Ovary (tissue), 9 donors: ENCODE data around the gene TAS1R1. TPM values are rescaled to one million over a fixed set of nuclear protein-coding genes. Genes with fewer than 3 reads are reported as not detected.
"Not testable (repeated sequence)": the region's sequence is repeated elsewhere in the genome, so short reads cannot be mapped to it uniquely, and the experiment has no call there.

Source experiments
- DNase-seq, 5 donors: peaks; one replicate each; pipeline ENCODE4 v3.0.0-alpha.2; 2019 to 2020
- H3K27ac ChIP-seq, 2 donors: fragments of 200-600 bp; one replicate each; pipeline versions ENCODE4 v1.5.1 to v1.8.0; 2019 to 2022
- H3K27me3 ChIP-seq: fragments of 200-600 bp; one replicate; pipeline ENCODE4 v1.8.0; 2022
- H3K36me3 ChIP-seq: fragments of 200-600 bp; sonication (generic); one replicate; pipeline ENCODE4 v1.5.1; 2019
- H3K4me1 ChIP-seq: one replicate; pipeline ENCODE4 v1.8.1; 2013; ENCODE audit warnings: mild to moderate bottlenecking, moderate library complexity; ENCODE audit not compliant: insufficient read depth
- H3K4me3 ChIP-seq: fragments of 200-600 bp; sonication (generic); one replicate; pipeline ENCODE4 v1.5.1; 2017
- H3K9me3 ChIP-seq, 2 donors: fragments of 200-600 bp in 1 of 2; sonication (generic) in 1 of 2; one replicate each; pipeline versions ENCODE4 v1.5.1 to v1.8.1; 2013 to 2019; ENCODE audit warnings: mild to moderate bottlenecking in 1 of 2, moderate library complexity in 1 of 2
- EP300 ChIP-seq: sonication (generic); formaldehyde crosslinking; IDR thresholded peaks from one replicate; pipeline ENCODE4 v1.6.1; 2017; ENCODE audit warnings: antibody characterized with exemption
- POLR2A ChIP-seq: fragments of 450-650 bp; IDR thresholded peaks from one replicate; pipeline ENCODE4 v1.6.1; 2017; ENCODE audit warnings: antibody characterized with exemption, mild to moderate bottlenecking, moderate library complexity
- WGBS, 3 donors: extraction: QIAGEN DNeasy Blood & Tissue Kit in 1 of 3; methylation state at CpG; one replicate each; pipeline versions ENCODE4 v1.1.5 to v1.1.7; 2013 to 2017; 5-methylcytosine and 5-hydroxymethylcytosine counted together
- intact Hi-C, 4 donors: fragments of 100-400 bp; cut with DNase I; formaldehyde crosslinking; loops; one replicate each; pipeline versions ENCODE4 v1.11.0 to v1.15.1; 2022 to 2023
- polyA plus RNA-seq, 2 donors: library from polyadenylated mRNA; stranded (reverse); fragments of 200-250 nt in 1 of 2; fragments of 350-450 nt in 1 of 2; fragmentation: Illumina TruSeq in 1 of 2; extraction: RNeasy Lipid Tissue Mini Kit (QIAGEN cat#74804) in 1 of 2; gene quantifications; one replicate each; pipeline ENCODE4 v1.2.3, GENCODE V29; 2013 to 2014
- total RNA-seq, 7 donors: library from RNA; depleted of rRNA in 2 of 7; stranded (reverse); fragments of >200 nt in 2 of 7; fragmentation: NEBNext Ultra II Directional in 3 of 7; extraction: Animal tissue kit (Norgen Biotek cat#: 25700) in 3 of 7; gene quantifications; one replicate each; pipeline versions ENCODE4 v1.1.0 to v1.2.4, GENCODE V29; 2016 to 2023
- TF ChIP-seq, protein P1 (sequence below), 3 donors: fragments of 450-650 bp in 2 of 3; fragments of 200-600 bp in 1 of 3; IDR thresholded peaks; one replicate each; pipeline versions ENCODE4 v1.5.1 to v1.8.0; 2016 to 2022; ENCODE audit warnings: antibody characterized with exemption in 3 of 3, mild to moderate bottlenecking in 1 of 3
- donor health status: DM: no; HTN: no; CAD: no; lungs with moderate emphysema.
- donor health status: DM: no; HTN: no; CAD: no.
- donor health status: Bipolar disorder and iron deficiency.
- donor health status: DM: yes; HTN: yes; CAD: no.
- donor health status: DM: no; HTN: no; CAD: no.
- donor health status: DM: yes; HTN: yes; CAD: no.

The TAS1R1 gene
- total and polyA plus RNA-seq, 9 donors: 0.20 to 0.74 (median 0.33) TPM; not detected in 3

DNA sequence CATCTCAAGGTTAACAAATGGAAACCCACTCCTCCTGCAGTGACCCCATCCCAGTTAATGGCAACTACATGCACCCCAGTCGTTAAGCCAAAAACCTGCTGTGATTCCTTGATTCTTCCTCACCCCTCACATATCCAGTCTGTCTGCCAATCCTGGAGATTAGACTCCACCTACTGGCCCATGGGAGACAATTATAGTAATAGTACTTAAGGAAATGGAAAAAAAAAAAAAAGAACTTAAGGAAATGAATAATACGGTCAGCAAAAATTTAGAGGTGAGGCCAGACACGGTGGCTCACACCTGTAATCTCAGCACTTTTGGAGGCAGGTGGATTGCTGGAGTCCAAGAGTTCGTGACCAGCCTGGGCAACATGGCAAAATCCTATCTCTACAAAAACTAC is 7.8 kb upstream of the TAS1R1 start:
- Histone ChIP-seq H3K36me3 (no peaks in the 10 kb centered on the region), H3K9me3 (no peaks in the 10 kb centered on the region), H3K27me3 (no peaks in the 10 kb centered on the region), H3K4me3 (no peak overlapping the region), H3K4me1 (no peaks in the 10 kb centered on the region), H3K27ac (no peak overlapping the region)
- WGBS, 3 donors: 59 to 62% (median 59%) methylated on average over 4 of the region's 4 CpGs
- no peak for DNase-seq
- intact Hi-C loops: no loop called here
- TF ChIP-seq POLR2A (no peak), EP300 (no peak)
- TF ChIP-seq, protein P1, sequence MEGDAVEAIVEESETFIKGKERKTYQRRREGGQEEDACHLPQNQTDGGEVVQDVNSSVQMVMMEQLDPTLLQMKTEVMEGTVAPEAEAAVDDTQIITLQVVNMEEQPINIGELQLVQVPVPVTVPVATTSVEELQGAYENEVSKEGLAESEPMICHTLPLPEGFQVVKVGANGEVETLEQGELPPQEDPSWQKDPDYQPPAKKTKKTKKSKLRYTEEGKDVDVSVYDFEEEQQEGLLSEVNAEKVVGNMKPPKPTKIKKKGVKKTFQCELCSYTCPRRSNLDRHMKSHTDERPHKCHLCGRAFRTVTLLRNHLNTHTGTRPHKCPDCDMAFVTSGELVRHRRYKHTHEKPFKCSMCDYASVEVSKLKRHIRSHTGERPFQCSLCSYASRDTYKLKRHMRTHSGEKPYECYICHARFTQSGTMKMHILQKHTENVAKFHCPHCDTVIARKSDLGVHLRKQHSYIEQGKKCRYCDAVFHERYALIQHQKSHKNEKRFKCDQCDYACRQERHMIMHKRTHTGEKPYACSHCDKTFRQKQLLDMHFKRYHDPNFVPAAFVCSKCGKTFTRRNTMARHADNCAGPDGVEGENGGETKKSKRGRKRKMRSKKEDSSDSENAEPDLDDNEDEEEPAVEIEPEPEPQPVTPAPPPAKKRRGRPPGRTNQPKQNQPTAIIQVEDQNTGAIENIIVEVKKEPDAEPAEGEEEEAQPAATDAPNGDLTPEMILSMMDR (IDR thresholded peaks at IDR 0.05): no peak

DNA sequence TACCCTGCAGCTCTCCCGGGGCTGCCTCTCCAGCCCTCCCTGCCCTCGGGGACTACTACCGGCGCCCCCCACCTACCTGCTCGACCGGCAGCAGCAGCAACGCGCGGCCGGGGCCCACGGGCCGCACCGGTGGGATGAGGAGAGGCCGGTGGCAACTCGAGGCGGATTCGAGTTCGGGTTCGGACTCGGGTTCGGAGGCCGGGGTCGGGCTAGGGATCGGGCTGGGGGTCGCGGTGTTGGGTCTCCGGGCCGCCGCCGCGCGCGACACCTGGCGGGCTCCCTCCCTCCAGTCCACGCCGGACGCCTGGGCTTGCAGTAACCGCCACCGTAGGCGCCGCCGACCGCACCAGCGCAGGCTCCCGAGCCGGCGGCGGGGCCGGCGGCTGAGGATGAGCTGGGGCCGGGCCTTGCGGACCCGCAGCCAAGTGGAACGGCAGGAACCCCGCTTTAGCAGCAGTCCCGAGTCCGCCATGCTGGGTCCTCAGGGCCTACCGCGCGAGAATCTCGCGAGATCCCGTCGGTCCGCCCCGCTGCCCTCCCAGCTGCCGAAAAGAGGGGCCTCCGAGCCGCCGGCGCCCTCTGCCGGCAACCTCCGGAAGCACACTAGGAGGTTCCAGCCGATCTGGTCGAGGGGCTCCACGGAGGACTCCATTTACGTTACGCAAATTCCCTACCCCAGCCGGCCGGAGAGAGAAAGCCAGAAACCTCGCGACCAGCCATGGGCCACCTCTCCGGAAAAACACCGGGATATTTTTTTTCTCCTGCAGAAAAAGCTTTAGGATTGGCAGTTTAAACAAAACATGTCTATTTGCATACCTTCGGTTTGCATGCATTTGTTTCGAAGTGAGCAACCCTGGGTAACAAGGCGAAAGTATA is 838 bp upstream of the TAS1R1 start, which contains the start of gene NOL9:
NOL9 (minus strand) TSS at position 483 of the 876 bp plus-strand sequence; CDS start at position 472, 11 bp downstream.
- Histone ChIP-seq H3K36me3 (no peaks in the 10 kb centered on the region), H3K27me3 (no peaks in the 10 kb centered on the region), H3K4me3 (peak within 1 kb of the TSS; percentile 99), H3K9me3 (no peaks in the 10 kb centered on the region), H3K27ac (peak within 1 kb of the TSS in 1 of 2 donors; percentile 15), H3K4me1 (peaks cover 10% of the 10 kb centered on the region)
- intact Hi-C loops: loop anchor here in 2 of 4 donors (1.0 to 10.0 kb wide), 3 partner anchors 25 to 81 kb away; partner anchors contain the start of genes PLEKHG5 (in 1 of the 2) and ZBTB48 (in 1 of the 2)
- DNase-seq: peak; percentile 92 to 97 (median 96)
- TF ChIP-seq, protein P1 (IDR thresholded peaks at IDR 0.05): peak; percentile 94 to 97 (median 95)
- TF ChIP-seq POLR2A (peak; percentile 36), EP300 (no peak)
- 1 to 3% (median 1%) methylated on average over 58 to 87 of the region's 87 CpGs for WGBS, 3 donors

DNA sequence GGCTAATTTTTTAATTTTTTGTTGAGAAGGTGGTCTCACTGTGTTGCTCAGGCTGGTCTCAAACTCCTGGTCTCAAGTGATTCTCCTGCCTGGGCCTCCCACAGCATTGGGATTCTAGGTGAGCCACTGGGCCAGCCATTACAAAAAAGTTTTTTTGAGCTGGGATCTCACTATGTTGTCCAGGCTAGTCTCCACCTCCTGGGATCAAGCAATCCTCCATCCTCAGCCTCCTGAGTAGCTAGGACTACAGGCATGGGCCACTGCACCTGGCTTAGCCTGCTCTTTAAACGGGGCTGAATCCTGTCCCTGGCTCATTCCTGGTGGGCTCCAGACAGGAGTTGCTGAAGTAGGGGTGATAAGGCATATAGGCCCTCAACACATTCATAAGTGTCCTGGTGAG is 2.5 kb downstream of the TAS1R1 start:
- Histone ChIP-seq H3K4me1 (peaks cover 10% of the 10 kb centered on the region), H3K27me3 (no peaks in the 10 kb centered on the region), H3K9me3 (no peaks in the 10 kb centered on the region), H3K27ac (no peak overlapping the region), H3K36me3 (no peaks in the 10 kb centered on the region), H3K4me3 (no peak overlapping the region)
- WGBS, 3 donors: 82 to 96% (median 92%) methylated on average over 1 of the region's 1 CpG
- intact Hi-C loops: loop anchor here in 2 of 4 donors (10.0 kb wide), 2 partner anchors 63 to 77 kb away; partner anchors contain the start of gene PLEKHG5 (in 1 of the 2)
- DNase-seq: no peak
- TF ChIP-seq, protein P1 (IDR thresholded peaks at IDR 0.05): no peak

DNA sequence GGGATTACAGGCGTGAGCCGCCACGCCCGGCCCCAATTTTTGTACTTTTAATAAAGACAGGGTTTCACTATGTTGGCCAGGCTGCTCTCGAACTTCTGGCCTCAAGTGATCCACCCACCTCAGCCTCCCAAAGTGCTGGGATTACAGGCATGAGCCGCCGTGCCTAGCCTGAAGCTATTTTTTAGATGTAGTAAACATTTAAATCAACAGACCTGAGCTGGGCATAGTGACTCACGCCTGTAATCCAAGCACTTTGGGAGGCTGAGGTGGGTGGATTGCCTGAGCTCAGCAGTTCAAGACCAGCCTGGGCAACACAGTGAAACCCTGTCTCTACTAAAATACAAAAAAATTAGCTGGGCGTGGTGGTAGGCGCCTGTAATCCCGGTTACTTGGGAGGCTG is 4.1 kb downstream of the TAS1R1 start:
- not testable (repeated sequence) for DNase-seq, H3K27me3 ChIP-seq, H3K9me3 ChIP-seq, H3K36me3 ChIP-seq, H3K4me3 ChIP-seq, H3K4me1 ChIP-seq, H3K27ac ChIP-seq
- intact Hi-C loops: loop anchor here in 2 of 4 donors (10.0 kb wide), 2 partner anchors 64 to 76 kb away; partner anchors contain the start of gene PLEKHG5 (in 1 of the 2)
- 89 to 94% (median 92%) methylated on average over 11 of the region's 11 CpGs for WGBS, 3 donors

DNA sequence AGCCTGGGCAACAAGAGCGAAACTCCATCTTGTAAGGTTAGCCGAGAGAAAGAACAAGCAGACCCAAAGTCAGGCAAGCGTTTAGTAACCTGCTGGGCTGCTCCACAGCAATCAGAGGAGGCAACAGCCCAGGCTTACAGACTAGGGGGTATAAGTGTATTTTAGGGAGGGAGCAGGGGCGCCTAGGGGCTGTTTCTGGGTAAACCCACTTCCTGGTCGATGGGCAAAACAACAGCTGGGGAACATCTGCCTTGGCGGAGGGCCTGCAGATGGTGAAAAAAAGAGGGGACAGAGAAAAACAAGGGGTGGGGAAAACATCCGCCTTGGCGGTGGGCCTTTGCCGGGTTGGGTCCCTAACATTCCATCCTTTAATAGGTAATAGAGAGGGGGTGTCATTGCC is 5.2 kb downstream of the TAS1R1 start:
- no peak overlapping the region for H3K4me3 ChIP-seq
- no peak overlapping the region for H3K27ac ChIP-seq
- TF ChIP-seq, protein P1 (IDR thresholded peaks at IDR 0.05): no peak
- no peak for TF ChIP-seq POLR2A
- no peak for TF ChIP-seq EP300
- DNase-seq: peak in 1 of 5 donors; percentile 61
- intact Hi-C loops: loop anchor here in 1 of 4 donors (10.0 kb wide), 1 partner anchor 85 kb away; no protein-coding TSS in a partner anchor
- peaks cover 2% of the 10 kb centered on the region for H3K4me1 ChIP-seq
- WGBS, 3 donors: 21 to 52% (median 22%) methylated on average over 9 of the region's 9 CpGs
- H3K36me3 ChIP-seq: no peaks in the 10 kb centered on the region
- no peaks in the 10 kb centered on the region for H3K27me3 ChIP-seq
- no peaks in the 10 kb centered on the region for H3K9me3 ChIP-seq
